PFSK-1 (cell line): ENCODE data around the gene ZFC3H1.

Experiments used
- POLR2AphosphoS5 ChIP-seq: IDR thresholded peaks from 2 replicates; pipeline ENCODE4 v1.6.1; 2012; ENCODE audit warnings: low read depth, mild to moderate bottlenecking, control low read depth, low read length, moderate library complexity
- REST ChIP-seq, 2 experiments: IDR thresholded peaks; 2 replicates each; pipeline versions ENCODE4 v1.6.1 to v1.8.0; 2011 to 2012; ENCODE audit warnings: low read depth in 2 of 2, low read length in 2 of 2, control low read depth in 1 of 2, inconsistent platforms in 1 of 2, mild to moderate bottlenecking in 1 of 2, moderate library complexity in 1 of 2; ENCODE audit not compliant: insufficient read depth in 1 of 2
- SIN3A ChIP-seq: IDR thresholded peaks from 2 replicates; pipeline ENCODE4 v1.6.1; 2012; ENCODE audit warnings: mild to moderate bottlenecking, low read length, moderate library complexity, borderline replicate concordance; ENCODE audit not compliant: insufficient read depth
- TAF1 ChIP-seq: IDR thresholded peaks from 2 replicates; pipeline ENCODE4 v1.6.1; 2012; ENCODE audit warnings: low read length, control low read depth, borderline replicate concordance; ENCODE audit not compliant: insufficient read depth

- no peak for TF ChIP-seq TAF1
- no peak for TF ChIP-seq POLR2AphosphoS5
- TF ChIP-seq SIN3A = no peak
- TF ChIP-seq REST (IDR thresholded peaks at IDR 0.05; ENCODE audit: insufficient read depth in 1 of 2, low read depth in 2 of 2, low read length in 2 of 2) = no peak
Measured at GRCh38 chr12:71587012-71587411, 76.6 kb downstream of the ZFC3H1 start.
